Gastrocnemius medialis (tissue), 4 donors: ENCODE results near the gene CAMKK2. TPM values are rescaled to one million over a fixed set of nuclear protein-coding genes. Genes with fewer than 3 reads are reported as not detected.
"Not testable (repeated sequence)": the region's sequence is repeated elsewhere in the genome, so short reads cannot be mapped to it uniquely, and the experiment has no call there.

Source experiments
- ATAC-seq, 2 donors: fragments of 150-250 bp; one replicate each; pipeline ENCODE4 v1.9.1; 2016
- DNase-seq, 2 donors: peaks; one replicate each; pipeline ENCODE4 v3.0.0-alpha.2; 2019
- H3K27ac ChIP-seq, 4 donors: fragments of 200-600 bp; sonication (generic); 1 replicate in 1 of 4; 2 replicates in 3 of 4; pipeline ENCODE4 v1.5.1; 2016 to 2018; ENCODE audit warnings: mild to moderate bottlenecking in 2 of 4, moderate library complexity in 1 of 4
- H3K27me3 ChIP-seq, 3 donors: fragments of 200-600 bp; sonication (generic) in 2 of 3; 1 replicate in 1 of 3; 2 replicates in 2 of 3; pipeline versions ENCODE4 v1.5.1 to v1.6.0; 2016 to 2019; ENCODE audit warnings: mild to moderate bottlenecking in 1 of 3, moderate library complexity in 1 of 3
- H3K36me3 ChIP-seq, 2 donors: fragments of 200-600 bp; sonication (generic) in 1 of 2; one replicate each; pipeline ENCODE4 v1.5.1; 2017 to 2018
- H3K4me1 ChIP-seq, 2 donors: fragments of 200-600 bp; sonication (generic) in 1 of 2; one replicate each; pipeline ENCODE4 v1.5.1; 2016 to 2017; ENCODE audit warnings: mild to moderate bottlenecking in 2 of 2
- H3K4me3 ChIP-seq, 4 donors: fragments of 200-600 bp; sonication (generic) in 3 of 4; 1 replicate in 1 of 4; 2 replicates in 3 of 4; pipeline ENCODE4 v1.5.1; 2016 to 2019; ENCODE audit warnings: mild to moderate bottlenecking in 2 of 4
- H3K9me3 ChIP-seq, 3 donors: fragments of 200-600 bp; sonication (generic) in 2 of 3; 1 replicate in 1 of 3; 2 replicates in 2 of 3; pipeline ENCODE4 v1.5.1; 2016 to 2019
- POLR2A ChIP-seq, 2 donors: fragments of 450-650 bp; IDR thresholded peaks; one replicate each; pipeline ENCODE4 v1.6.1; 2017; ENCODE audit warnings: antibody characterized with exemption in 2 of 2, mild to moderate bottlenecking in 2 of 2, moderate library complexity in 2 of 2
- in situ Hi-C, 4 donors: fragments of 200-750 bp; cut with MboI; loops; one replicate each; pipeline versions ENCODE4 v1.15.0 to v1.8.0; 2017; ENCODE audit warnings: low sequenced_read_pairs in 4 of 4
- intact Hi-C: fragments of 100-400 bp; cut with DNase I; formaldehyde crosslinking; loops from one replicate; pipeline ENCODE4 v1.15.1; 2023; ENCODE audit warnings: low total_unique reads
- total RNA-seq, 4 donors: library from RNA; depleted of rRNA; stranded (reverse); fragments of >200 nt; gene quantifications; one replicate each; pipeline versions ENCODE4 v1.1.0 to v1.2.3, GENCODE V29; 2016
- TF ChIP-seq, protein P1 (sequence below), 5 experiments: fragments of 450-650 bp in 3 of 5; fragments of 200-600 bp in 2 of 5; sonication (generic) in 2 of 5; IDR thresholded peaks in 4 of 5; conservative IDR thresholded peaks in 1 of 5; 1 replicate in 4 of 5; 2 replicates in 1 of 5; pipeline ENCODE4 v1.5.1; 2016 to 2019; ENCODE audit warnings: antibody characterized with exemption in 5 of 5, mild to moderate bottlenecking in 3 of 5, moderate library complexity in 3 of 5

The CAMKK2 gene
- total RNA-seq, 4 donors from 2014 or later: 6.0 to 10.2 (median 7.5) TPM

DNA sequence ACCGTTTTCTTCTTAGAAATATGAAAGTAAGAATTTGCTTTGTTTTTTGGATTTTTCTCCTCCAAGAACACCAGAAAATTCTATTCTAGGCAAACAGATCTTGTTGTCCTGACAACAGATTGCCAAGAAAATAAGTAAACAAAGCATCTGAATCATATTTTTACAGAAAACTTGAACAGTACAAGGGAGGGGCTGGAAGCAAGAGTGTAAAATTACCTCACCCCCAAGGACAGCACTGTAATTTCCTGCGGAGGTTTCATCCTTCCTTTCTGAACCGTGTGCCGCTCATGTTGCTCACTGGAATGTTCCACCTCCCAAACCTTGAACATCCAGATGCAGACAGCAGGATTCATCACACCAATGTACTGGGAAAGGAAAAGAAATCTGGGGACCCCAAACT lies 5.4 kb upstream of the CAMKK2 start:
- Histone ChIP-seq H3K4me3 (no peak overlapping the region), H3K9me3 (no peaks in the 10 kb centered on the region), H3K27ac (no peak overlapping the region), H3K36me3 (no peaks in the 10 kb centered on the region), H3K4me1 (peaks cover 13 to 19% of the 10 kb centered on the region in 2 donors), H3K27me3 (no peaks in the 10 kb centered on the region)
- ATAC-seq: no peak
- no peak for DNase-seq
- intact Hi-C loops: no loop called here
- in situ Hi-C loops: no loop called here
- TF ChIP-seq, protein P1, sequence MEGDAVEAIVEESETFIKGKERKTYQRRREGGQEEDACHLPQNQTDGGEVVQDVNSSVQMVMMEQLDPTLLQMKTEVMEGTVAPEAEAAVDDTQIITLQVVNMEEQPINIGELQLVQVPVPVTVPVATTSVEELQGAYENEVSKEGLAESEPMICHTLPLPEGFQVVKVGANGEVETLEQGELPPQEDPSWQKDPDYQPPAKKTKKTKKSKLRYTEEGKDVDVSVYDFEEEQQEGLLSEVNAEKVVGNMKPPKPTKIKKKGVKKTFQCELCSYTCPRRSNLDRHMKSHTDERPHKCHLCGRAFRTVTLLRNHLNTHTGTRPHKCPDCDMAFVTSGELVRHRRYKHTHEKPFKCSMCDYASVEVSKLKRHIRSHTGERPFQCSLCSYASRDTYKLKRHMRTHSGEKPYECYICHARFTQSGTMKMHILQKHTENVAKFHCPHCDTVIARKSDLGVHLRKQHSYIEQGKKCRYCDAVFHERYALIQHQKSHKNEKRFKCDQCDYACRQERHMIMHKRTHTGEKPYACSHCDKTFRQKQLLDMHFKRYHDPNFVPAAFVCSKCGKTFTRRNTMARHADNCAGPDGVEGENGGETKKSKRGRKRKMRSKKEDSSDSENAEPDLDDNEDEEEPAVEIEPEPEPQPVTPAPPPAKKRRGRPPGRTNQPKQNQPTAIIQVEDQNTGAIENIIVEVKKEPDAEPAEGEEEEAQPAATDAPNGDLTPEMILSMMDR (IDR thresholded peaks at IDR 0.05 in 4 of 5, conservative IDR thresholded peaks at IDR 0.05 in 1 of 5): no peak

DNA sequence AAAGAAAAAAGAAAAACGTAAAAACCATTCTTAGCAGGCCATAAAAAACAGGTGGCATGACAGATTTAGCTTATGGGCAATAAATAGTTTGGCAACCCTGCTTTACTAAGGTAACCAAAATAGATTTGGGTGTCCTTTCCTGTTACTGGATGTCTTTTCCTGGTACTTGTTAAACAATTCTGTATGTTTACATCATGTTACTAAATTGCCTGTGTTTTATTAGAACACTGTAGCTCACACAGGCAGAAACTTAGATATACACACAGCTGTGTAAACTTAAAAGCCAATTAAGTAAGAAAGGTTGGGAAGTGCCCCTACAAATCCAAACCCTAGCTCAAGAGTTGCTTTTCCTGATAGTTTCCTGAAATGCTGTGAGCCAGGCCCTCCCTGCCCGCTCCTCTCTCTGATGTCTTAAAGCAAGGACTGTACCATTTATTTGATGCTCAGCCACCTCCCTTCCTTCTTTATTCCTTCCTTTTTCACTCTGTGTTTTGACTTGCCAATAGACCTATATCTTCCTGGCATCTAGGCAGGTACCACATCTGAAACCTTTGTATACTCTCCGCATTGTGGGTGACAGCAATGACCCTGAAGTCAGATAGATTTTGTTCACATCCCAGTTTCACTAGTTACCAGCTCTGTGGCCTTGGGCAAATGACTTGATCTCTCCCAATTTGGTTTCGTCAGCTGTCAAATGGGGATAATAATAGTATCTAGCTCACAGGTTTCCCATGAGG lies 3.7 kb upstream of the CAMKK2 start:
- TF ChIP-seq, protein P1 (IDR thresholded peaks at IDR 0.05 in 4 of 5, conservative IDR thresholded peaks at IDR 0.05 in 1 of 5): no peak
- no peak for TF ChIP-seq POLR2A (IDR thresholded peaks at IDR 0.05)
- Histone ChIP-seq H3K4me1 (peaks cover 19 to 26% of the 10 kb centered on the region in 2 donors), H3K36me3 (no peaks in the 10 kb centered on the region), H3K4me3 (no peak overlapping the region), H3K9me3 (no peaks in the 10 kb centered on the region), H3K27ac (no peak overlapping the region), H3K27me3 (no peaks in the 10 kb centered on the region)
- intact Hi-C loops (no loop called here), in situ Hi-C loops (no loop called here)
- DNase-seq (no peak), ATAC-seq (no peak)

DNA sequence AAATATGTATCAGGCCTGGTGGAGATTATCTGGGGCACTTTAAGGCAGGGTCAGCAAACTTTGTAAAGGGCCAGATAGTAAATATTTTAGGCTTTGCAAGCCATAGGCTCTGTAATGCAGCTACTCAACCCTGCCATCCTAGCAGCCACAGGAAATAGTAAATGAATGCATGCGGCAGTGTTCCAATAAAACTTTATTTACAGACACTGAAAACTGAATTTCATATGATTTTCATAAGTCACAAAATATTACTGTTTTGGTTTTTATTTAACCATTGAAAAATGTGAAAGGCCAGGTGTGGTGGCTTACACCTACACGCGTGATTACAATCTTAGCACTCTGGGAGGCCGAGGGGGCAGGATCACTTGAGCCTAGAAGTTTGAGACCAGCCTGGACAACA lies 3.2 kb upstream of the CAMKK2 start:
- DNase-seq: no peak
- Histone ChIP-seq H3K36me3 (no peaks in the 10 kb centered on the region), H3K4me3 (no peak overlapping the region), H3K9me3 (no peaks in the 10 kb centered on the region), H3K4me1 (peaks cover 25 to 27% of the 10 kb centered on the region in 2 donors), H3K27me3 (no peaks in the 10 kb centered on the region), H3K27ac (no peak overlapping the region)
- intact Hi-C loops (loop anchor here (5.0 kb wide), 1 partner anchor 98 kb away; no protein-coding TSS in a partner anchor), in situ Hi-C loops (no loop called here)
- TF ChIP-seq, protein P1 (IDR thresholded peaks at IDR 0.05 in 4 of 5, conservative IDR thresholded peaks at IDR 0.05 in 1 of 5): no peak
- ATAC-seq: no peak

DNA sequence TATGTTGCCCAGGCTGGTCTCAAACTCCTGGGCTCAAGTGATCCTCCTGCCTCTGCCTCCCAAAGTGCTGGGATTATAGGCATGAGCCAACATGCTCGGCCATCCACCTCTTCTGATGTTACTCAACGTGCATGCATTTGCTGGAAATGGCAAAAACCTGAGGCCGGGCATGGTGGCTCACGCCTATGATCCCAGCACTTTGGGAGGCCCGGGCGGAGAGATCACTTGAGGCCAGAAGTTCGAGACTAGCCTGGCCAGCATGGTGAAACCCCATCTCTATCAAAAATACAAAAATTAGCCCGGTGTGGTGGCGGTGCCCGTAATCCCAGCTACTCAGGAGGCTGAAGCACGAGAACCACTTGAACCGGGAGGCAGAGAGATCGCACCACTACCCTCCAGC lies 1.9 kb upstream of the CAMKK2 start:
- DNase-seq, H3K9me3 ChIP-seq, ATAC-seq, H3K36me3 ChIP-seq, H3K27me3 ChIP-seq, in situ Hi-C loops, H3K27ac ChIP-seq, H3K4me3 ChIP-seq: not testable (repeated sequence)
- intact Hi-C loops: loop anchor here (5.0 kb wide), 1 partner anchor 99 kb away; no protein-coding TSS in a partner anchor
- H3K4me1 ChIP-seq: peaks cover 27 to 28% of the 10 kb centered on the region in 2 donors

DNA sequence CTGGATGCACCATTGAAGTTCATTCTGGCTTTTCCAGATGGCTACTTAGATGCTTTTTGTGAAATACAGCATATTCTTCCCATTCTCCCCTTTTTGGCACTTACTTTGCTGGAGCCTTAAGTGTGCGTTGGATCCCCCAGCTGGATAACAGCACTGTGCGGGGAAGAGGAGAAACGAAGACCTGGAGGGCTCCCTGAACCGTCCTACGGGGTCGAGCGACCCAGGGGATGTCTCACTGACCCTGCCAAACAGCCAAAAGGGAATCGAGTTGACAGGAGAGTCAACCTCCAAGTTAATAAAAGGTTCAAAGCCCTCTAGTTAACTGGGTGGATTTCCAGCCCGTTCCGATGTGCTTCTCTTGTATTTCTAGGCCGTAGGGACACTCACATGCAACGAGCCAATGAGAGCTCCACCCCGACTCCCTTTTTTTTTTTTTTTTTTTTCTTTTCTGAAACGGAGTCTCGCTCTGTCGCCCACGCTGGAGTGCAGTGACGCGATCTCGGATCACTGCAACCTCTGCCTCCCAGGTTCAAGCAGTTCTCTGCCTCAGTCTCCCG lies 1.0 kb upstream of the CAMKK2 start:
- no peaks in the 10 kb centered on the region for H3K27me3 ChIP-seq
- H3K36me3 ChIP-seq: peaks cover 0 to 1% of the 10 kb centered on the region in 2 donors
- ATAC-seq (peak in 1 of 2 donors; percentile 22), DNase-seq (no peak)
- peaks cover 27 to 28% of the 10 kb centered on the region in 2 donors for H3K4me1 ChIP-seq
- no peak for TF ChIP-seq POLR2A (IDR thresholded peaks at IDR 0.05)
- TF ChIP-seq, protein P1 (IDR thresholded peaks at IDR 0.05 in 4 of 5, conservative IDR thresholded peaks at IDR 0.05 in 1 of 5): no peak
- intact Hi-C loops (loop anchor here (5.0 kb wide), 1 partner anchor 100 kb away; no protein-coding TSS in a partner anchor), in situ Hi-C loops (no loop called here)
- H3K9me3 ChIP-seq: no peaks in the 10 kb centered on the region
- H3K4me3 ChIP-seq: peak overlapping the region; percentile 66 to 97 (median 92)
- H3K27ac ChIP-seq: peak overlapping the region; percentile 79 to 95 (median 84)
